IMR-90 (cell line): ENCODE data around the gene ZFAND2B. TPM values are rescaled to one million over a fixed set of nuclear protein-coding genes. Genes with fewer than 3 reads are reported as not detected.

Source experiments
- ELK1 ChIP-seq: fragments of 150-350 bp; IDR thresholded peaks from 2 replicates; pipeline ENCODE4 v1.6.1; 2016; ENCODE audit warnings: low read depth, mild to moderate bottlenecking, low read length, moderate library complexity, borderline replicate concordance
- polyA plus RNA-seq, 3 experiments: library from polyadenylated mRNA; depleted of rRNA; stranded (reverse); fragments of >200 nt; gene quantifications; 2 replicates each; pipeline ENCODE4 v1.2.3, GENCODE V29; 2012; ENCODE audit warnings: low replicate concordance in 1 of 3
- total RNA-seq: library from RNA; depleted of rRNA; stranded (reverse); fragments of >200 nt; gene quantifications from 2 replicates; pipeline ENCODE4 v1.2.3, GENCODE V29; 2012

The ZFAND2B gene
- total and polyA plus RNA-seq, 2 of the 4 experiments (the other 2 are of a cell fraction): 25.5 to 38.3 TPM

- no peak for TF ChIP-seq ELK1
These were observed 28.8 kb upstream of the ZFAND2B start, which contains the start of gene RETREG2 (continued) for GRCh38 chr2:219177552-219178376.
